SH-SY5Y (cell line): ENCODE measurements around the gene RPS6KA3.

Experiments
- GATA2 ChIP-seq: IDR thresholded peaks from 2 replicates; pipeline ENCODE4 v1.6.1; 2011; ENCODE audit warnings: mild to moderate bottlenecking, low read depth, low read length
- GATA3 ChIP-seq: IDR thresholded peaks from 2 replicates; pipeline ENCODE4 v1.6.1; 2011; ENCODE audit warnings: low read depth, mild to moderate bottlenecking, low read length, moderate library complexity

- TF ChIP-seq GATA2 (no peak), GATA3 (no peak)
Measured at GRCh38 chrX:20227116-20227515, 39.6 kb downstream of the RPS6KA3 start.
